Measurements from ENCODE around the gene TBC1D2B. TPM values are rescaled to one million over a fixed set of nuclear protein-coding genes. Genes with fewer than 3 reads are reported as not detected.
"Not testable (repeated sequence)": the region's sequence is repeated elsewhere in the genome, so short reads cannot be mapped to it uniquely, and the experiment has no call there.

TBC1D2B gene
- total and polyA plus RNA-seq, 10 donors, result 9.4 to 131 (median 97.4) TPM

DNA sequence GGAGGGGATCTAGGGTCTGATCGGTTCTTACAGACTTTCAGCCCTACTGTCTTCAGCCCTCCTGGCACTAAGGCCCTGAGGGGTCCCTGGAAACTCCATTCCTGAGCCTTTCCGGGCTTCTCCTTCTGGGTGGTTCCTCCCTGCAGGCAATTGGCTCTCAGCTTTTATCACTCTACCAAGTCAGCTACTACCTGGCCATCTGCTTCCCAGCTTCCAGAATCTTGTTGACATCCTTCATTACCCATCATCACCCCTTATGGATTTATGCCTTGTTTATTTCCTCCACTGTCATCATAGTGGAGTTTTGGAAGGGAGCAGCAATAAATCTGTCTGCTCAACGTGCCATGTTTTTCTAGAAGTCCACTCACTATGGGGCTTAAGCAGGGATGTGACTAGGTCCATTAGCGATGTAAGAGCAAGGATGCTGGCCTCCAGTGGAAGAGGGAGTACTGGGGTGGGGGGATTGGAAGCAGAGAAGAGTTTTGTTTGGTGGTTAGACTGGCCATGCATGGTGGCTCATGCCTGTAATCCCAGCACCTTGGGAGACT lies 106.6 kb downstream of the TBC1D2B start:
- 88 to 100% (median 92%) methylated on average over 2 to 4 of the region's 4 CpGs for WGBS, 5 donors
- H3K9me3 ChIP-seq; DNase-seq; H3K27me3 ChIP-seq (replicated peaks in 1 of 7); H3K36me3 ChIP-seq; intact Hi-C loops (cut with DNase I; ENCODE audit: low total_unique reads); H3K27ac ChIP-seq; H3K4me3 ChIP-seq: not testable (repeated sequence)
- peaks cover 0 to 11% (median 3%) of the 10 kb centered on the region in 6 donors for H3K4me1 ChIP-seq

DNA sequence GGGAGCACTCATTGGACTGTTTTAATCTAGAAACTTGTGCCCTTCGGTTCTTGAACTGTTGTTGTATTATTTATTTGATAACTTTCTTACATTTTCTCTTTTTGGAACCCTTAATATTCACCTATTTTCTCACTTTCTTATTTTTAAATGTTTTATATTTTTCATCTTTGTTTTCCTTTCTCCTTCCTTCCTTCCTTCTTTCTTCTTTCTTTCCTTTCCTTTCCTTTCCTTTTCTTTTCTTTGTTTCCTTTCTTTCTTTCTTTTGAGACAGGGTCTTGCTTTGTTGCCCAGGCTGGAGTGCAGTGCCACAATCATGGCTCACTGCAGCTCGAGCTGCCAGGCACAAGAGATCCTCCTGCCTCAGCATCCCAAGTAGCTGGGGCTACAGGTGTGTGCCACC lies 108.5 kb downstream of the TBC1D2B start:
- H3K36me3 ChIP-seq, result no peaks in the 10 kb centered on the region
- WGBS, 5 donors, result 87 to 96% (median 88%) methylated on average over 2 of the region's 2 CpGs
- H3K27me3 ChIP-seq (replicated peaks in 1 of 7), result no peaks in the 10 kb centered on the region
- TF ChIP-seq CTCF (IDR thresholded peaks at IDR 0.05 in 8 of 11, conservative IDR thresholded peaks at IDR 0.05 in 3 of 11) (no peak), POLR2AphosphoS5 (IDR thresholded peaks at IDR 0.05) (no peak), POLR2A (IDR thresholded peaks at IDR 0.05) (no peak)
- intact Hi-C loops (cut with DNase I; ENCODE audit: low total_unique reads), result loop anchor here (5.0 kb wide), 1 partner anchor 138 kb away; no protein-coding TSS in a partner anchor
- H3K4me1 ChIP-seq, result peaks cover 0 to 8% (median 2%) of the 10 kb centered on the region in 6 donors
- H3K4me3 ChIP-seq, result no peak overlapping the region
- no peak overlapping the region for H3K27ac ChIP-seq
- DNase-seq, result no peak
- H3K9me3 ChIP-seq, result peaks cover 0 to 5% (median 0%) of the 10 kb centered on the region in 8 donors

DNA sequence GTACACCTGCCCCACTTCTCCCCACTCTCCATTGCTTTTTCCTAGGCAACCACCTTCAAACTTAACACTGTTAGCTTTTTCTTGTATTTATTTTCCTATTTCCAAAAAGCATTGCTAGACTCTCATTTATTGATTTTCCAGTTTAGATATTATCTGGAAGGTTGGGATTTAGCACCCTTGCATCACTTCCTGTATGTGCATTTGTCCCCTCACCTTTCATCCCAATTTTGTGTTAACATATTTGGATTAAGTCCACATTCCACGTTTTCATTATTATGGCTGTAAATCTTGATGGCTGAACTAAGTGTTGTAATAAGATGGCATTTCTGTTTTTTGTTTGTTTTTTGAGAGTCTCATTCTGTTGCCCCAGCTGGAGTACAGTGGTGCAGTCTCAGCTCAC lies 109.7 kb downstream of the TBC1D2B start:
- WGBS, 5 donors, result 61 to 81% (median 65%) methylated on average over 1 of the region's 1 CpG
- Histone ChIP-seq H3K9me3 (peaks cover 0 to 5% (median 0%) of the 10 kb centered on the region in 8 donors), H3K27me3 (replicated peaks in 1 of 7) (no peaks in the 10 kb centered on the region), H3K36me3 (no peaks in the 10 kb centered on the region), H3K27ac (no peak overlapping the region), H3K4me3 (no peak overlapping the region), H3K4me1 (peaks cover 0 to 3% (median 0%) of the 10 kb centered on the region in 6 donors)
- intact Hi-C loops (cut with DNase I; ENCODE audit: low total_unique reads), result loop anchor here (5.0 kb wide), 1 partner anchor 140 kb away; no protein-coding TSS in a partner anchor
- no peak for DNase-seq
- TF ChIP-seq POLR2AphosphoS5 (IDR thresholded peaks at IDR 0.05), result no peak
- TF ChIP-seq CTCF (IDR thresholded peaks at IDR 0.05 in 8 of 11, conservative IDR thresholded peaks at IDR 0.05 in 3 of 11), result no peak
- no peak for TF ChIP-seq POLR2A (IDR thresholded peaks at IDR 0.05)

DNA sequence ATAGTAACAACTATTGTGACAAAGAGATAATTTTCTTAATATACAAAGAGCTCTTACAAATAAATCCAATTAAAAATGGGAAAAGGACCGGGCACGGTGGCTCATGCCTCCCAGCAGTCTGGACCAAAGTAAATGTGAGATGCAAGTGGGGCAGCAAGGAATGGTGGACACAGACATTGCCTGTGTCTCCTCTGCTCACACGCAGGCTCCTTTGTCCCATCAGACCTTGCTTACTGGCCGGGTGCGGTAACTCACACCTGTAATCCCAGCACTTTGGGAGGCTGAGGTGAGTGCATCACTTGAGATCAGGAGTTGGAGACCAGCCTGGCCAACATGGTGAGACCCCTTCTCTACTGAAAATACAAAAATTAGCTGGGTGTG lies 110.3 kb downstream of the TBC1D2B start:
- intact Hi-C loops (cut with DNase I; ENCODE audit: low total_unique reads), result loop anchor here (5.0 kb wide), 1 partner anchor 140 kb away; no protein-coding TSS in a partner anchor
- not testable (repeated sequence) for H3K4me3 ChIP-seq; H3K4me1 ChIP-seq; DNase-seq; H3K36me3 ChIP-seq; H3K9me3 ChIP-seq; H3K27ac ChIP-seq; H3K27me3 ChIP-seq (replicated peaks in 1 of 7)
- 72 to 90% (median 76%) methylated on average over 5 of the region's 5 CpGs for WGBS, 5 donors

- Histone ChIP-seq H3K27ac (no peak overlapping the region), H3K27me3 (replicated peaks in 1 of 7) (no peaks in the 10 kb centered on the region), H3K4me3 (no peak overlapping the region), H3K9me3 (peaks cover 0 to 5% (median 0%) of the 10 kb centered on the region in 8 donors), H3K4me1 (no peaks in the 10 kb centered on the region), H3K36me3 (no peaks in the 10 kb centered on the region)
- intact Hi-C loops (cut with DNase I; ENCODE audit: low total_unique reads), result loop anchor here (5.0 kb wide), 1 partner anchor 141 kb away; no protein-coding TSS in a partner anchor
- peak; percentile 50 to 88 (median 82) for TF ChIP-seq CTCF (IDR thresholded peaks at IDR 0.05 in 8 of 11, conservative IDR thresholded peaks at IDR 0.05 in 3 of 11)
- no peak for TF ChIP-seq POLR2A (IDR thresholded peaks at IDR 0.05)
- no peak for DNase-seq
- 8 to 12% (median 11%) methylated on average over 4 of the region's 4 CpGs for WGBS, 5 donors
These were observed 110.8 kb downstream of the TBC1D2B start for GRCh38 chr15:77966540-77967234.

All from spleen (tissue), 11 donors.